H1 (cell line): ENCODE measurements around the gene RBM18.

Source experiments
- CTCF ChIP-seq, 3 experiments: IDR thresholded peaks; 1 replicate in 2 of 3; 2 replicates in 1 of 3; pipeline versions ENCODE4 v1.5.1 to v1.6.1; 2011; ENCODE audit warnings: low read length in 3 of 3, mild to moderate bottlenecking in 3 of 3, inconsistent platforms in 2 of 3, low read depth in 1 of 3, moderate library complexity in 1 of 3; ENCODE audit not compliant: insufficient read depth in 1 of 3; ENCODE audit errors: control extremely low read depth in 1 of 3
- EZH2 ChIP-seq: fragments of 200-600 bp; sonication (generic); IDR thresholded peaks from 2 replicates; pipeline ENCODE4 v1.7.1; 2012; ENCODE audit warnings: low read depth, mild to moderate bottlenecking, moderate library complexity, low read length, inconsistent platforms; ENCODE audit not compliant: severe bottlenecking
- GTF2F1 ChIP-seq: IDR thresholded peaks from 2 replicates; pipeline ENCODE4 v1.6.1; 2012; ENCODE audit warnings: low read depth, low read length, improper control_type of control experiment, borderline replicate concordance
- NRF1 ChIP-seq: IDR thresholded peaks from 2 replicates; pipeline ENCODE4 v1.6.1; 2011; ENCODE audit warnings: mild to moderate bottlenecking, low read depth, low read length, improper control_type of control experiment
- POLR2A ChIP-seq, 2 experiments: IDR thresholded peaks; 1 replicate in 1 of 2; 2 replicates in 1 of 2; pipeline ENCODE4 v1.6.1; 2011; ENCODE audit warnings: low read depth in 2 of 2, low read length in 2 of 2, mild to moderate bottlenecking in 2 of 2; ENCODE audit errors: control extremely low read depth in 1 of 2
- RAD21 ChIP-seq, 2 experiments: IDR thresholded peaks in 1 of 2; conservative IDR thresholded peaks in 1 of 2; 2 replicates each; pipeline ENCODE4 v1.6.1; 2011; ENCODE audit warnings: low read depth in 2 of 2, low read length in 2 of 2, improper control_type of control experiment in 1 of 2, inconsistent platforms in 1 of 2, mild to moderate bottlenecking in 1 of 2, moderate library complexity in 1 of 2
- RBBP5 ChIP-seq: IDR thresholded peaks from 2 replicates; pipeline ENCODE4 v1.7.1; 2012; ENCODE audit warnings: low read depth, mild to moderate bottlenecking, inconsistent platforms, low read length, moderate library complexity, borderline replicate concordance
- RFX5 ChIP-seq: IDR thresholded peaks from 2 replicates; pipeline ENCODE4 v1.6.1; 2011; ENCODE audit warnings: low read depth, low read length, improper control_type of control experiment, borderline replicate concordance
- RNF2 ChIP-seq: fragments of 200-900, 300-1000 bp; sonication (generic); IDR thresholded peaks from 2 replicates; pipeline ENCODE4 v1.7.1; 2016; ENCODE audit warnings: borderline replicate concordance, low read depth, mild to moderate bottlenecking, antibody characterized with exemption, low read length; ENCODE audit not compliant: poor library complexity, severe bottlenecking; ENCODE audit errors: missing control alignments
- SRF ChIP-seq: IDR thresholded peaks from 2 replicates; pipeline ENCODE4 v1.6.1; 2011; ENCODE audit warnings: mild to moderate bottlenecking, low read depth, low read length, moderate library complexity
- TAF7 ChIP-seq: optimal IDR thresholded peaks from 2 replicates; pipeline ENCODE3; 2011; ENCODE audit warnings: low read depth, mild to moderate bottlenecking, inconsistent platforms, low read length, moderate library complexity, borderline replicate concordance
- TEAD4 ChIP-seq: IDR thresholded peaks from 2 replicates; pipeline ENCODE4 v1.6.1; 2012; ENCODE audit warnings: low read depth, low read length, inconsistent platforms, mixed read lengths
- YY1 ChIP-seq: IDR thresholded peaks from 2 replicates; pipeline ENCODE4 v1.6.1; 2011; ENCODE audit warnings: low read depth, mild to moderate bottlenecking, low read length
- TF ChIP-seq, protein P1 (sequence below): IDR thresholded peaks from 2 replicates; pipeline ENCODE4 v1.6.1; 2011; ENCODE audit warnings: low read length, improper control_type of control experiment

DNA sequence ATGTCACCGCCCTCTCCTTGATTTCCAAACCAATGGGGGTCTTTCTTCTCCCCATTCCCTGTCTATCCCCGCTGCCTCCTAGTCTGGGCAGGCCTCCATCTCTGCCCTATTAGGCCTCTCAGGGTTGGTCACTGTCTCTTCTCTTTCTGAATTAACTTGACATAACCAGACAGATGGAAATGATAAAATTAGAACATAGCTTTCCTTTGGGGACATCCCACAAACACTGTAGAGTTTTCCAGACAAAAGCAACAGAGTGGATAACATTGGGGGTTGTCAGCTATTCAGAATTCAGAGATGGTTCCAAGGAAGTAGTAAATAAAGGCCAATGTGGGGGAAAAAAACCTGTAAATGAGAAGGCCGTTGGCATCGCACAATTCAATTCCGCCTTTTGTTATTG is 60.6 kb downstream of the RBM18 start:
- TF ChIP-seq RAD21 (IDR thresholded peaks at IDR 0.05 in 1 of 2, conservative IDR thresholded peaks at IDR 0.05 in 1 of 2; ENCODE audit: low read depth in 2 of 2, low read length in 2 of 2) (no peak), RNF2 (no peak), EZH2 (no peak), CTCF (IDR thresholded peaks at IDR 0.05; ENCODE audit: control extremely low read depth in 1 of 3, insufficient read depth in 1 of 3, low read depth in 1 of 3, low read length in 3 of 3) (no peak), RBBP5 (no peak), POLR2A (IDR thresholded peaks at IDR 0.05; ENCODE audit: control extremely low read depth in 1 of 2, low read depth in 2 of 2, low read length in 2 of 2) (no peak), YY1 (no peak), GTF2F1 (no peak), SRF (no peak), TEAD4 (no peak), TAF7 (no peak), RFX5 (no peak), NRF1 (no peak)
- TF ChIP-seq, protein P1, sequence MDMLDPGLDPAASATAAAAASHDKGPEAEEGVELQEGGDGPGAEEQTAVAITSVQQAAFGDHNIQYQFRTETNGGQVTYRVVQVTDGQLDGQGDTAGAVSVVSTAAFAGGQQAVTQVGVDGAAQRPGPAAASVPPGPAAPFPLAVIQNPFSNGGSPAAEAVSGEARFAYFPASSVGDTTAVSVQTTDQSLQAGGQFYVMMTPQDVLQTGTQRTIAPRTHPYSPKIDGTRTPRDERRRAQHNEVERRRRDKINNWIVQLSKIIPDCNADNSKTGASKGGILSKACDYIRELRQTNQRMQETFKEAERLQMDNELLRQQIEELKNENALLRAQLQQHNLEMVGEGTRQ, result no peak
